SK-N-DZ (cell line): ENCODE data around the gene CDK11B.

Experiments used
- DNase-seq: peaks from one replicate; pipeline ENCODE4 v3.0.0-alpha.2; 2015; ENCODE audit warnings: low spot score

The CDK11B gene

DNA sequence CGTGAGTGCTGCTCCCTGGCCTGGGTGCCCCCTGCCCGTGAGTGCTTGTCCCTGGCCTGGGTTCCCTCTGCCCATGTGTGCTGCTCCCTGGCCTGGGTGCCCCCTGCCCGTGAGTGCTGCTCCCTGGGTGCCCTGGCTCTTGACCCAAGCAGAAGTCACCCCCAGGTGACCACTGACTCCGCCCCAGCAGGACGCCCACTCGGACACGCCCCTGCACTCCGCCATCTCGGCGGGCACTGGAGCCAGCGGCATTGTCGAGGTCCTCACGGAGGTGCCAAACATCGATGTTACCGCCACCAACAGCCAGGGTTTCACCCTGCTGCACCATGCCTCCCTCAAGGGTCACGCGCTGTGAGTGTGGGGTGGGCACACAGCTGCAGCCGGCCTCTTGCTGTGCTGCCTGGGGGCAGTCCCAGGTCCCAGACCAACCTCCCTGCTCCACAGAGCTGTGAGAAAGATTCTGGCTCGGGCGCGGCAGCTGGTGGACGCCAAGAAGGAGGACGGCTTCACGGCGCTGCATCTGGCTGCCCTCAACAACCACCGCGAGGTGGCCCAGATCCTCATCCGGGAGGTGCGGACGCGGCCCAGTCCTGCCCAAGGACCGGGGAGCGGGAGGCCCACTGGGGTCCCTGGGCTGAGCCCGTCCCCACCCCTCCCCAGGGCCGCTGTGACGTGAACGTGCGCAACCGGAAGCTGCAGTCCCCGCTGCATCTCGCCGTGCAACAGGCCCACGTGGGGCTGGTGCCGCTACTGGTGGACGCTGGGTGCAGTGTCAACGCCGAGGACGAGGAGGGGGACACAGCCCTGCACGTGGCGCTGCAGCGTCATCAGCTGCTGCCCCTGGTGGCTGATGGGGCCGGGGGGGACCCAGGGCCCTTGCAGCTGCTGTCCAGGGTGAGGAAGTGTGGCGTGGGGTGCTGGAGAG is 30.7 kb downstream of the CDK11B start:
- no peak for DNase-seq

DNA sequence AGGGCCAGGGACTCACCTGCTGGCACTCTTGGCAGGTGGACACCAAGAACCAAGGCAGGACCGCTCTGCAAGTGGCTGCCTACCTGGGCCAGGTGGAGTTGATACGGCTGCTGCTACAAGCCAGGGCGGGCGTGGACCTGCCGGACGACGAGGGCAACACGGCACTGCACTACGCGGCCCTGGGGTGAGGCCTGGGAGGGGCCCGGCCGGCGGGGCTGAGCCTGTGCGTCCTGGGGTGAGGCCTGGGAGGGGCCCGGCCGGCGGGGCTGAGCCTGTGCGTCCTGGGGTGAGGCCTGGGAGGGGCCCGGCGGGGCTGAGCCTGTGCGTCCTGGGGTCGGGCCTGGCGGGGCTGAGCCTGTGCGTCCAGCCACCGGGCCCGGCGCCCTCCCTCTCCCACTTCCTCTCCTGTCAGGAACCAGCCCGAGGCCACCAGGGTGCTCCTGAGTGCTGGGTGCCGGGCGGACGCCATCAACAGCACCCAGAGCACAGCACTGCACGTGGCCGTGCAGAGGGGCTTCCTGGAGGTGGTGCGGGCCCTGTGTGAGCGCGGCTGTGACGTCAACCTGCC is 31.5 kb downstream of the CDK11B start:
- no peak for DNase-seq

DNA sequence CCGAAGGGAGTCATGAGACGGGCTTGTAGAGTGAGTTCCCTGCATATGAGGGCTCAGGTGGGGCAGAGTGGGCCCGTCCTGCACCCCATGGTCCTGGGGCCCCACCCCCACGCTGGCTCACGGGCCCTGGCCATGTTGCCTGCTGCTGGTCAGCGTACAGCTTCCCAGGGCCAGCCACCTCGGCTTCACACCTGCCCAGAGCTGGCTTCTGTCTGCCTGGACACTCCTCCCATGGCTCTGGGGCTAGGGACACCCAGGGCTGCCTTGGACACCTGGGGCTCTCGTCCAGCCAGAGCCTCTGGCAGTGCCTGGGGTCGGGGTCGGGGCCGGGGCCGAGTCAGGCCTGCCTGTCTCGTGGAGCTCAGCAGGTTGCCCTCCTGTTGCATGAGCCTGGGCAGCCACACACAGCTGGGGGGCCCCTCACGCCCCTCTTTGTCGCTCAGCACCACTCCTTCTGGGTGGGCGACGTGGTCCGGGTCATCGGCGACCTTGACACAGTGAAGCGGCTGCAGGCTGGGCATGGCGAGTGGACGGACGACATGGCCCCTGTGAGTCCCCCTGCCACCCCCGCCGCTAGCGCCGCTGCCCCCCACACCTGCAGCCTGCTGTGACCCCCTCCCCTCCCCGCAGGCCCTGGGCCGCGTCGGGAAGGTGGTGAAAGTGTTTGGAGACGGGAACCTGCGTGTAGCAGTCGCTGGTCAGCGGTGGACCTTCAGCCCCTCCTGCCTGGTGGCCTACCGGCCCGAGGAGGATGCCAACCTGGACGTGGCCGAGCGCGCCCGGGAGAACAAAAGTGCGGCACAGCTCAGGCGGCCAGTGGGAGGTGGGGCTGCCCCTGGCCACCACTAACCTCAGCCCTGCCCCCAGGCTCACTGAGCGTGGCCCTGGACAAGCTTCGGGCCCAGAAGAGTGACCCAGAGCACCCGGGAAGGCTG is 32.3 kb downstream of the CDK11B start:
- DNase-seq, result no peak

DNA sequence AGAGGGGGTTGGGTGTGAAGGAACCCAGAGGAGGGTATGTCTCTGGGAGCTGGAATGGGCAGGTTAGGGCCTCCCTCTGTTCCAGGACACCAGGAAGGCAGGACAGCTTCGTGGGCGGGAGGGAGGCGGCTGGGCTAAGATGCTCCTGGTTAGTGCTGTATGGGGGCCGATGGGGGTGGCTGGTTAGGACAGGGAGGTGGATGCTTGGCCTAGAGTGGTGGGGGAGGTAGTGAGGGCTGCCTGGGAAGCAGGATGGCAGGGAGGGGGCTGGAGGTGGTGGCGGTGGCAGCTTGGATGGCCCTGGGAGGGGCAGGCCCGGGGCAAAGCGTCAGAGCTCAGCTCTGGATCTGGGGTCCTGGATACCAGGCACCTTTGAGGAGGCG is 33.0 kb downstream of the CDK11B start:
- no peak for DNase-seq

DNA sequence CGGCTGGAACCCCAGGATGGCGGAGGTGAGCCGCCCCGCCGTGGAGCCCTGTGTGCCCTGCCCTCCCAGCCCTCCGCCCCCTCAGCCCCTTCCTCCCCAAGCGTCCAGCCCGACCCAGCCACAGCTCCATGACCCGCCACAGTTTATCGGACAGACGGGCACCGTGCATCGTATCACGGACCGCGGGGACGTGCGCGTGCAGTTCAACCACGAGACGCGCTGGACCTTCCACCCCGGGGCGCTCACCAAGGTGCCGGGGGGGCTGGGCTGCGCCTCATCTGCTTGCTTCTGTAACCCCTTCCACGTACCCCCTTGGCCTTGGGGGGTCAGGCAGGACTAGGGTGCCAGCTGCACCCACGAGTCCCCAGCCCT is 33.4 kb downstream of the CDK11B start:
- no peak for DNase-seq

DNA sequence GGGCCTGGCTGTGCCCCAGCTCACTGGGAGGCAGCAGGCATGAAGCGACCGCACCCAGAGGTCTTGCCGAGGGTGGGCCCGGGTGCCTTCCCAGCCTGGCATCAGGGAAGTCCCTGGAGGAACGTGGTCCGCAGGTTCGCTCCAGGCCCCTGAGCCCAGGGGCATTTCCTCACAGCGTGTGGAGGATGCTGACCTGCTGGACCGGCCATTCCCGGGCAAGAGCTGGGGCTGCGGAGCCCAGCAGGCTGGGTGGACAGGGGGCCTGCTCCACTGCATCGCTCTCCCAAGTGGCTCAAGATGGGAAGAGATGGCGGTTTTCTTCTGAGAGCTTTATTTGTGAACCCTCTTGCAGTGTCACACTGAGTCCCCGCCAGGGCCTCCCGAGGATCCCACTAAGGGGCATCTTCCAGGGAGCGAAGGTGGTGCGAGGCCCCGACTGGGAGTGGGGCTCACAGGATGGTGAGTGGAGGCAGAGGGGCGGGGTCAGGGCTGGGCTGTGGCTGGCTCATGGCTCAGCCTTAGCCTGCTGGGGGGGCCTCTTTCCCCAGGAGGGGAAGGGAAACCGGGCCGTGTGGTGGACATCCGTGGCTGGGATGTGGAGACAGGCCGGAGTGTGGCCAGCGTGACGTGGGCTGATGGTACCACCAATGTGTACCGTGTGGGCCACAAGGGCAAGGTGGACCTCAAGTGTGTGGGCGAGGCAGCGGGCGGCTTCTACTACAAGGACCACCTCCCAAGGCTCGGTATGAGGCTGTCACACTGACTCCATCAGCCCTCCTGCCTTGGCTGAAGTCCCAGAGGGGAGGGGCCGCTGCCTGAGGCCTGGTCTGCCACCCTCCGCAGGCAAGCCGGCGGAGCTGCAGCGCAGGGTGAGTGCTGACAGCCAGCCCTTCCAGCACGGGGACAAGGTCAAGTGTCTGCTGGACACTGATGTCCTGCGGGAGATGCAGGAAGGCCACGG is 34.1 kb downstream of the CDK11B start:
- DNase-seq, result no peak

DNA sequence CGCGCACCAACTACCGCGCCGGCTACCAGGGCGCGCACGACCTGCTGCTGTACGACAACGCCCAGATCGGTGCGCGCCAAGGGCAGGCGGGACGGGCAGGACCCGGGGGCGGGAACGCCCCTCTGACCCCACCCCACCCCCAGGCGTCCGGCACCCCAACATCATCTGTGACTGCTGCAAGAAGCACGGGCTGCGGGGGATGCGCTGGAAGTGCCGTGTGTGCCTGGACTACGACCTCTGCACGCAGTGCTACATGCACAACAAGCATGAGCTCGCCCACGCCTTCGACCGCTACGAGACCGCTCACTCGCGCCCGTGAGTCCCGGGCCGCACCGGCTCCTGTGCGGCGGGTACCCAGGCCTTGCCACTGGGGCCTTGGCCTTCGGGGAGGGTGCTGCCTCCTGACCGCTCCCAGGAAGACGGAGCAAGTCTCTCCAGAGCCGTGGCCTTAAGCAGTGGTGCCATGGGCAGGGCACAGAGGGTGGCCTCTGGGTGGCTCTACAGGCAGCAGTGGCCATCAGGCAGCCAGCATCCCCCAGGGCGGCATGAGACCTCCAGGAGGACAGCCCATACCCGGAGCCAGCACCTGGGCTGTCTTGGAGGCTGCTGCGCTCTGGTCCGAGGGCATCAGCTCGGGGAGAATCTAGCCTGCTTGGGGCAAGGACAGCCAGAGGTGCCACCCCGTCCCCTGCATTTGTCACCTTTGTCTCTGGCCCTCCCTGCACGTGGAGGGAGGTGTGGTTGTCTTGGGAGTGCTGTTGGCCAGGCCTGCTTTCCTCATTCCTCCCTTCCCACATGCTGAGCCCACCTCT is 35.0 kb downstream of the CDK11B start:
- no peak for DNase-seq

DNA sequence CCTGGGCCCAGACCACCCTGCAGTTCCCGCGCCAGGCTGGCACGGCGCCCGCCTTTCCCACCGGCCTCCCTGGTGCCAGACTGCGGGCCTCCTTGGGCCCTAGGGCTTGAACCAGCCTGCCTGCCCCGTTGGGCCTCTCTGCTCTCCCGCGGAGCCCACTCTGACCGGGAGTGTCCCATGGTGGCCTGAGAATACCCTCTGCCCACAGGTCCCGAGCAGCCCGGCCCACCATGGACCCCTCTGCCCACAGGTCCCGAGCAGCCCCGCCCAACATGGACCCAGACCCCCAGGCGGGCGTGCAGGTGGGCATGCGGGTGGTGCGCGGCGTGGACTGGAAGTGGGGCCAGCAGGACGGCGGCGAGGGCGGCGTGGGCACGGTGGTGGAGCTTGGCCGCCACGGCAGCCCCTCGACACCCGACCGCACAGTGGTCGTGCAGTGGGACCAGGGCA is 35.6 kb downstream of the CDK11B start:
- DNase-seq, result no peak

DNA sequence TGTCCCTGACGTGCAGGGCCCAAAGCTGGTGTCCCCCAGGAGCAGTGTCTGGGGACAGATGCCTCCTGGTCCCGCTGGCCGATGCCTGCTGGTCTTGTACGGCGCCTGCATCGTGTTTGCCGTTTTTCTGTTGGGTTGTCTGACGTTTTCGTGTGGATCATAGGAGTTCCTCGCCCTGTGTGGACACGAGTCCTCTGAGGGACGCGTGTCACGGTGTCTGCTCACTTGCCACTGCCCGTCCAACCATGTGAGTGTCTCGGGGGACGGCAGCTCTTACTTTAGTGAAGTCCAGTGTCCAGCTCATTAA is 36.1 kb downstream of the CDK11B start:
- DNase-seq, result no peak

DNA sequence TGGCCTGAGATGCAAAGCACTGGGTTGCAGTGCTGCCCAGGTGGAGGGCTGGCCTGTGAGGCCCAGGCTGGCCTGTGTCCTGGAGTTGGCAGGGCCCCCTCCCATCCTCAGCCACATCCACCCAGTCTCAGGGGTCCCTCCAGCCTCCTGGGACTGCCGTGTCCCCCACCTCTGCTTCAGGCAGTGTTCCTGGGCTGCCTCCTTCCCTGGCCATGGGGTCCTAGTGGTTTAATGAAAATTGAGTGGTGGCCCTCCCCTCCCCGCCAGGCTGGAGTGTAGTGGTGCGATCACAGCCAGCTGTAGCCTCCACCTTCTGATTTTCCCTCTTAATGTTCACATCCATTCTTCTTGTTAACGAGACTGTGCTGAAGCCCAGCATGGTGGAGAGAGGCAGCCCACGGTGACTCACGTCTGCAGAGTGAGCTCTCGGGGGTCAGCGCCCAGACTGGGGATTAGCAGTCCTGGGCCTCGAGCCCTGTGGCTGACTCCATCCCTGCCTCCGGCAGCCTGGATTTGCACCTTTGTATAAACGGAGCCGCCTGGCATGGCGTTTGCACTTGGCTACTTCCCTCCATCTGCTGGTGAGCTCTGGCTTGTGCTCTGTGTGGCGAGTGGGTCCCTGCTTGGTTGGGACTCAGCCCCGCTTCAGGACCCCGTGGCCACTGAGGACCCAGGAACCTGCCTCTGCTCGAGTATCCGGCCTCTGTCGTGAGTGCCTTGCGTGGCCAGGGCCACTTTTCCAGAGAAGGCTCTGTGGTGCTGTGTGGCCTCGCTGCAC is 36.6 kb downstream of the CDK11B start:
- no peak for DNase-seq

DNA sequence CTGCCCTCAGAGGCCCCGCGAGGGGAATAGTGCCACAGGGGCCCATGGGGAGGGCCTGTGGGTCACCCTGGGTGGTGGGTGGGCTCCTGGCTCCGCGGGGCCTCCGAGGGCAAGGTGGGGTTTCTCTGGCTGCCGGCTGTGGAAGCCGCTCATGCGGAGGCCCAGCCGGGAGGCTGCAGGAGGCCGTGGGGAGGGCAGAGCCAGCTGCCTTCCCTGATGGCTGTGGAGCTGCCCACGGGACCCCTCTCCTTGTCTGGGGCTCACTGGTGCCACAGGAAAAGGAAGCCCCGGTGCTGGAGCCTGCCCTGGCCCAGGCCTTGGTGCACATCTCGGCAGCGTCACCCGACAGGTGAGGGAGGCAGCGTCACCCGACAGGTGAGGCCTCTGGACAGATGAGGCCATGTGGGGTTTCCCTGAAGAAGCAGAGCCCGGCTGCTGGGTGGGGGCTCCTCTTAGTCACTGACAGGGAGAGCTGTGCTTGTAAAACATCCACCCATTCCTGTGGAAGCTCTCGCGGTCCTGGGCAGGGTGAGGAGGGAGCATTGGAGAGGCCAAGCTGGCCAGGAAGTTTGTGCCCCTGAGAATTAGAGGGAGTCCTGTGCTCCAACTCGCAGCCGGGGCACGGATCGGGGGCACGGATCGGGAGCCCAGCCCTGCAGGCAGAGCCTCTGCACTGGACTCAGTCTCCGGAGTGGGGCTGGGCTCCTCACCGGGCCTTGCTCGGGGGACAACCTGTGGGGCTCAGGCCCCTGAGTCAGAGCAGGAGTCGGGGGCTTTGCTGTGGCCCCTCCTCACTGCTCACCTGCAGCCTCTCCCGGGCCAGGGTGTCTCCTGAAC is 37.4 kb downstream of the CDK11B start:
- no peak for DNase-seq

DNA sequence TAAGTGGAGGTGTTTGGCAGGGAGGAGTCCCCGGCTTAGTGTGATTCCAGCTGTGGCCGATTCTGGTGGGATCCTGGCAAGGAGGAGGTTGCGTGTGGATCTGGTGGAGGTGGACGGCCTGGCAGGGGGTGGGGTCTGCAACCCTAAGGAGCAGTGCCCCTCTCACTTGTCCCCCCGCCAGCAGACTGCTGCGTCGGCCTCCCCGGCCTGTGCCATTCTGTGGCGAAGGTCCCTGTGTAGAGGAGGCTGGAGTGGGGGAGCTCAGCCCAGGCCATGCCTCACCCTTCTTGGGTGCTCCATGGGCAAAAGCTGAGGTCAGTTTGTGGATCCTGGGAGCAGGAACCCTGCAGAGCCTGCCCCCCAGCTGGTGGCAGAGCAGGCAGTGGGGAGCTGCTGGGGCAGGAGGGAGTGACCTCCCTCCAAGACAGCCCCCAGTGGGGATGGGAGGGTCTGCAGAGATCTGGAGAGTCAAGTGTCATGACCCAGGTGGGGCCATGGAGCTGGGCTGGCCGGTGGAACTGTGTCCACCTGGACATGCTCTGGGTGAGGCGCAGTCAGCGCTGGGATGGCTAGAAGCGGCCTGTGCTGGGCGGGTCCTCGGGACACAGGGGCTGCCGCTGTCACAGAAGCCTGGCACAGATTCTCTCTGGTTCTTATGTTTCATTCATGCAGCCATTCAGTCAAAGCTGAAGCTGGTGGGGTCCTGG is 38.2 kb downstream of the CDK11B start:
- DNase-seq, result no peak

DNA sequence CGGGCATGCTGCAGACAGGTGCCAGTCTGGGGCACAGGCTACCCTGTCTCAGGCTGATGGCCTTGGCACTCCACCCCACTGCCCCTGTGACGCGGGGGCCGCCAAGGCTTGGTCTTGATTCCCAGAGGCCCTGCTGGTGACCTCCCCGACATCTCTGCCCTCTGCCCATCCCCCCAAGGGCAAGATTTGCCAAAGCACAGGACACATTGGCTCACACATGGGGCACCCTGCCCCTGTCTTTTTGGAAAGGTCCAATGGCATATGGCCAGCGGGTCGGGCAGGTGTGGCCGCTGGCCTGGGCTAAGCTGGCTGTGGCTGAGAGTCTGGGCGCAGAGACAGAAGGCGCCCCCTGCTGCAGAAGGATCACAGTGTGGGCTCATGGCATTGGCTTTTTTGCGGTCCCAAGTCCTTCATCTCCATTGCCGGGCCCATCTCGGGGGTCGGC is 38.9 kb downstream of the CDK11B start:
- no peak for DNase-seq

DNA sequence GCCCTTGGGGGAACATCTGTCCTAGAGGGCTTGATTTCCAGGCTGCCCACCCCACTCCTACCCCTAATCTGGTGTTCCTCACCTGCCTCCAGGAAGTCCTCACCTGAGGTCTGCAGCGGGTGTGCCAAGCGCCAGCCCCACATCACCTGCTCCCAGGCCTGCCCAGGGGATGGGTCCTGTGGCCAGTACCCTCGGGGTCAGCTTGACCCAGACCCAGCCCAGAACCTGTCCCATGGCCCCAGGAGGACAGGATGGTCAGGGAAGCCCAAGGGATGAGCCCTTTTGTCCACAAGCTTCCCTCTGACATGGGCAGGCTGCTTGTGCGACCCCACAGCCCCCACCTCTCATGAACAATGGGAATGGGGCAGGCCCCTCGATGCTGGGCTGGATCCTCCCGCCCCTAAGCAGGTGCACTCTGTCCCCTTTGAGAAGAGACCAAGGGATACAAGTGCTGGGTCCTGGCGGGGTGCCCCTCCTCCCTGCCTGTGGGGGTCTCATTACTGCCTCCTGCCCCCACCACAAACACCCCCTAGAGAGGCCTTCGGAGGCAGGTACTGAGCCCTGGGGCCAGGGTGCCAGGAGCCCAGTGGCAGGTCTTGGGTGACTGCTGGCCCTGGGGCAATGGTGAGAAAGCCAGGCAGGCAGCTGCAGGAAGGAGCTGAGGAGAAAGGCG is 40.3 kb downstream of the CDK11B start:
- no peak for DNase-seq

DNA sequence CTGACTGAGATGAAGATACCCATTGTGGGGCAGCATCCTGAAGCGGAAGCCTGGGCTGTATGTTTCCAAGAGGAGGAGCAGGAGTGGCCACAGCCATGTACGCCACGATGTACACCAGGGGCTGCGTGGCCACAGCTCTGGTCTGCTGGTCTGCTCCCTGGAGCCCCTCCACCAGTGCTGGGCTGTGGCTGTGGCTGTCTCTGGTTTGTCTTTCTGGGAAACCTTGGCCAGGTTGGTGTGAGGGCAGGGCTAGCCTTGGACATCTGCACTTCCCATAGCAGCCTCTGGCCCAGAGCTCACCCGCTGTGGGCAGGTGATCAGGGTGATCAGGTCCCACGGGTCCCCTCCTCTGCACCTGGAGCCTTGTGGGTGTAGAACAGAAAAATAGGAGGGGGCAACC is 40.9 kb downstream of the CDK11B start:
- DNase-seq, result no peak

DNA sequence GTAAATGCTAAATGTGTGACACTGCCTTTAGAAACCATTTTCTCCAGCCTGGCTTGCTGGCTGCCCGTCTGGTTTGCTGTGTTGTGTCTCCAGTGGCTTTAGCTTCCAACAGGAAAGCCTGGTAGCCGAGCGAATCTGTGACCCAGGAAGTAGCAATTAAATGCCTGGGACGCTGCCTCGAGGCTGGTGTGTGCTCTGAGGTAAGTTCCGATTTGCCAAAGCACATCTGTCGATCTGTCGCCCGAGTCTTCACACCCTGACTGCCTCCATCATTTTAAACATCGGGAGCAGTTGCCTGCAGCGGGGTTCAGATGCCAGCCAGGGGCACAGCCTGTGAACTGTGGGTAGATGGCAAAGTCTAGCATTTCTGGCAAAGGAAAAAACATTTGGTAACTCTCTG is 41.3 kb downstream of the CDK11B start:
- no peak for DNase-seq

DNA sequence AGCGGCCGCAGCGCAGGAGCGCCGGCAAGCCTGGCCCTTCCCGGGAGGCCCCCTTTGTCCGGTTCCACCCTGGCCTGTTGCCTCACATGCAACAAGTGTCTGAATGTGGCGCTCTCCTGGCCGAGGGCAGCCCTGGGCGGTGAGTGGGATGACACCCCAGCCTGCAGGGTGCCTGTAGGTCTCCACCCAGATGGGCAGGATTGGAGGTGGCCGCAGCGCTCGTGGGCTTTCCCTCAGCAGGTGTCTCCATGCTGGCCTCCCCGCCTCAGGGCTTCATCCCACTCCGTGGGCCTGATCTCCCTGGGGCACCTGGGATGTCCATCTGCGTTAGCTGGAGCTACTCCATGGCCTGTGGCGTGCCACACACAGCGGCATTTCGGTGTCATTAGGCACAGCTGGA is 42.0 kb downstream of the CDK11B start:
- DNase-seq, result no peak
